Stomach smooth muscle (tissue), 2 donors: ENCODE results near the gene BACH2.

Experiments used
- H3K27ac ChIP-seq: one replicate; pipeline ENCODE4 v1.7.0; 2013; ENCODE audit warnings: mild to moderate bottlenecking, low read length, inconsistent platforms
- H3K27me3 ChIP-seq, 2 donors: one replicate each; pipeline ENCODE4 v1.7.0; 2013; ENCODE audit warnings: low read length in 2 of 2; ENCODE audit not compliant: insufficient read depth in 2 of 2, control insufficient read depth in 1 of 2
- H3K36me3 ChIP-seq, 2 donors: one replicate each; pipeline ENCODE4 v1.7.0; 2013; ENCODE audit warnings: low read length in 2 of 2; ENCODE audit not compliant: control insufficient read depth in 2 of 2, insufficient read depth in 2 of 2
- H3K4me1 ChIP-seq: one replicate; pipeline ENCODE4 v1.7.0; 2013; ENCODE audit warnings: low read length; ENCODE audit not compliant: control insufficient read depth, insufficient read depth
- H3K4me3 ChIP-seq, 2 donors: one replicate each; pipeline ENCODE4 v1.7.0; 2013; ENCODE audit warnings: low read length in 2 of 2
- H3K9ac ChIP-seq, 2 donors: one replicate each; pipeline ENCODE4 v1.7.0; 2013; ENCODE audit warnings: low read length in 2 of 2, mild to moderate bottlenecking in 1 of 2
- H3K9me3 ChIP-seq, 2 donors: one replicate each; pipeline ENCODE4 v1.7.0; 2013; ENCODE audit warnings: low read length in 2 of 2; ENCODE audit not compliant: control insufficient read depth in 2 of 2
- donor health status: healthy.
- donor health status: Pancreatic carcinoma.

Gene BACH2

DNA sequence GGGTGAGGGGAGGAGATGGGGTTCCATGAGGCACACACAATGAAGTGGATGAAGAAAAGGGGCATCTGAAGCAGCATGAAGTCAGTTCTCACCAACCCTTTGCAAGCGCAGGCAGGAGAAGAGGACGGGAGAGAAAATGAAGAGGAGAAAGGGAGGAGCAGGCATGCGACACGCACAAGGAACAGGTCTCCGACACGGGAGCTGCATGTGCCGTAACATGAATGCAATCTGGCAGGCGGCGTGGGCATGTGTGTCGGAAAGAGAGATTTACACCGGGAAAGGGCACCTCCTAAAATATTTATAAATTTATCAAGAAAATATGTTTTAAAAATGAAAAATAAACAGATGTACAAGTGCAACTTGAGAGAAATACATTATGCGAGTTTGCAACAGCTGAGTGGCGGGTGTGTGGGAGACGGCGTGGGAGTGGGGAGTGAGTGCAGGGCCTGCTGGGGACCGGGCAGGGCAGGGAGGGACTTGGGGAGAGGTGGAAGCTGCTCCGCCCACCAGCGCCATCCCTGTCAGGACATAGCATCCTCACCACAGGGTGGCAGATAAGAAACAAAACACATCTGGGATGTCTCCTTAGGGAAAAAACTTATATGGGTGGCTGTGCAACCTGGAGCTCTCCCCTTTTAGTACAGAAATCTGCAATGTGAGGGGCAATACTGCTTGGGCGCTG is 361.8 kb downstream of the BACH2 start:
- H3K4me1 ChIP-seq: no peaks in the 10 kb centered on the region
- no peak overlapping the region for H3K9ac ChIP-seq
- H3K27me3 ChIP-seq: no peaks in the 10 kb centered on the region
- H3K36me3 ChIP-seq: no peaks in the 10 kb centered on the region
- no peak overlapping the region for H3K27ac ChIP-seq
- no peak overlapping the region for H3K4me3 ChIP-seq
- H3K9me3 ChIP-seq: no peaks in the 10 kb centered on the region

DNA sequence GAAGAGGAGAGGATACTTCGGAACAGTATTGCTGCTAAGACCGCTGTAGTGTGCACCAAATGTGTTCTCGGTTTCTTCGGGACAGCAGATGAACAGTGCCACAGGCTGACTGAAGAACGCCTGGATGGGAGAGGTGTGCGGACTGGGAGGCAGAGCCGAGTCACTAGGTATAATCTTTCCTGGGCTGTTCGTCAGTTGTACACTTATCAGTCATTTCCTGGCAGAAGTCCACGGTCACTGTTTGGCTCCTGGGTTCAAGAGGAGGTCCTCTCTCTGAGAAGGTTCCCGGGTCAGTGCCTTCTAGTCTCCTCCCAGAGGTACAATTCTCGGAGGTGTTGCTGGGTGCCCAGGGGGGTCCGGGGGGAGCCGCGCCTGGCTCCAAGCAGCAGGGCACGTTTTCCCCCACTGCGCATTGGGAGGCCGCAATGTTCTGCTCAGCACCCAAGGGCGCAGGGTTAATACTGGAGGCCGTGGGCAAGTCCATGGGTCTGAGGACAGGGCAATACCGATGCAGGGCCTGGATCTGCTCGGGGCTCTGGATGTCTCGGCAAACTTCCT is 364.3 kb downstream of the BACH2 start:
- Histone ChIP-seq H3K4me3 (no peak overlapping the region), H3K9ac (no peak overlapping the region), H3K27me3 (no peaks in the 10 kb centered on the region), H3K4me1 (no peaks in the 10 kb centered on the region), H3K36me3 (no peaks in the 10 kb centered on the region), H3K9me3 (no peaks in the 10 kb centered on the region), H3K27ac (no peak overlapping the region)

DNA sequence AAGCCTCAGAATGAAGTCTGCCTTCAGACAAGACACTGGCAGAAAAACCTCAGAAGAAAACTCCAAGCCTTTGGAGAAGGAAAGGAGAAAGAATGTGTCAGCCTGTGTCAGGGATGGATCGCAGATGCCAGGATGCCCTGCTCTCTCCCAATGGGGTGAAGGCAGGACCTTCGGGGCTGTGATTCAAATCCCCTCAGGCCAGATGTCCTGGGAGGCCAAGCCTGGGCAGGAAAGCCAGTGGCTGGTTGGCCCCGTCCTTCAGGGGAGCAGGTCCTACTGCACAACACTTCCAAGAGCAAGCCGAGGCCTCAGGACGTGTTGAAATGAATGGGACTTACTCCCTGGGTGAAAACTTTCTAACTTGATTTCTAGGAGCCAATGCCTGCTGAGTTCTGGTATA is 365.9 kb downstream of the BACH2 start:
- Histone ChIP-seq H3K27me3 (no peaks in the 10 kb centered on the region), H3K27ac (no peak overlapping the region), H3K9me3 (no peaks in the 10 kb centered on the region), H3K36me3 (no peaks in the 10 kb centered on the region), H3K4me3 (no peak overlapping the region), H3K9ac (no peak overlapping the region), H3K4me1 (no peaks in the 10 kb centered on the region)

DNA sequence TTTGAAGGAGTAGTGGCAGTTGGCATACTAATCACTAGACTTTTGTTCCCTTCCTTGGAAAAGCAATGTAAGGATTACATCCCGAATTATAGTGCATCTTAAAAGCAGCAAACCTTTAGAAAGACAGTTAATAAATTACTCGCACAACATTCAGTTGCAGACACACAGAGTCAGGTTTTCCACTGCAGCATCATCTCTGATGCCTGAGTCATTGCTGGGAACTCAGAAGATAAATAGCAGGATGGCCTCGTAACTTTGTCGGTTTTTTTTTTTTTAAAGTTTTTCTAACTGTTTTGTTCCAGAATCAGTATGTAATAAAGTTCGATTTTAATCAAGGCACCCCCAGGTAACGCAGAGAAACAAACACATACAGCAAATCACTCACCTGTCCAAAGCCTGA is 368.0 kb downstream of the BACH2 start:
- Histone ChIP-seq H3K27ac (no peak overlapping the region), H3K4me1 (no peaks in the 10 kb centered on the region), H3K9ac (no peak overlapping the region), H3K9me3 (no peaks in the 10 kb centered on the region), H3K4me3 (no peak overlapping the region), H3K36me3 (no peaks in the 10 kb centered on the region), H3K27me3 (no peaks in the 10 kb centered on the region)

DNA sequence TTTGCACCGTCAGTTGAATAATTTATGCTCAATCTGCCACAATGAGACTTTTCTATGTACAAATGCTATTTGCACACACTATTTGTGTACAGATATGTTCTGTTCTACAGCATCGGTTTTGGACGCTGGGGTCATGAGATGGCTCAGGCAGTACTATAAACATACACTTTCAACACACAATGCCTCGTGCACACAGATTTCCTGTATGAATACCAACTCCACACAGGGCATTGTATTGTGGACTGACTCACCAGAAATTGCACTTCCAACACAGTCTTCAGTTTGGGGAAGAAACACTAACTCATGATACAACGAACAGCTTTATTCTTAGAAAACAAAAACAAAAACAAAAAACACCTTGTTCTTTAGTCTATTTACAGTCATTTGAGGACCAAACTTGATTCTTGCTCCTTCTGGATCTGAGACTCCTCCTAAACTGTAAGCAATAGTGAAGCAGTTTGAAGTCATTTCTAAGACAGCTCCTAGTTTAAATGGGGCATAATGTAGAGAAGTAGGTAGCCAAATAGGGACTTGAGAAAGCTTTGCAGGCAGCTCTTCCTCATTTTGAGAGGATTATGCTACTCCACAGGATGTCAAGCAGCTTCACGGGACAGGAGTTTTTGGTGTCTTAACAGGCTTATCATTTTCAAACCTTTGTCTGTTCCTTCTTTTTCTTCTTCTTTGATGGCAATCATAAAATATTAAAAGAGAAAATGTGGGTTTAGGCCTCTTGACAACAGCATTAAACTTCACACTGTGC is 368.7 kb downstream of the BACH2 start:
- Histone ChIP-seq H3K36me3 (no peaks in the 10 kb centered on the region), H3K4me3 (no peak overlapping the region), H3K27me3 (no peaks in the 10 kb centered on the region), H3K27ac (no peak overlapping the region), H3K9me3 (no peaks in the 10 kb centered on the region), H3K9ac (no peak overlapping the region), H3K4me1 (no peaks in the 10 kb centered on the region)

DNA sequence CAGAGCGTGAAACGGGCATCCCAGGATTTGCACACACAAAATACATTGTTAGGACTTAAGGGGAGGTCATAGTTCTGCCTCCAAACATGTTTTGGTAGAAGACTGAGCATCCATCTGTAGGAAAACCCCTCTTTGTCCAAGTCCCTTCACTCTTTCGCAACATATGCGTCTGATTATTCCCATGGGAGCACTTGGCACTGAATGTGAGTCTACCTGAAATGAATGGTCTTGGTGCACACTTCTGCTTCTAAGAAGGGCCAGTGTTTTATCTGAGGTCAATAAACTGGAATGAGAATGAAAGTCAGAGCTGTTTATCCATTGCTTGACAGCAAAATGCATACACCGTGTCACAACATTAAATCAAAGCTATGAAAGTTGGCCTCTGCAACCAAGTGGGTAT is 369.4 kb downstream of the BACH2 start:
- no peaks in the 10 kb centered on the region for H3K27me3 ChIP-seq
- H3K36me3 ChIP-seq: no peaks in the 10 kb centered on the region
- H3K27ac ChIP-seq: no peak overlapping the region
- no peak overlapping the region for H3K4me3 ChIP-seq
- no peaks in the 10 kb centered on the region for H3K4me1 ChIP-seq
- H3K9ac ChIP-seq: no peak overlapping the region
- no peaks in the 10 kb centered on the region for H3K9me3 ChIP-seq

DNA sequence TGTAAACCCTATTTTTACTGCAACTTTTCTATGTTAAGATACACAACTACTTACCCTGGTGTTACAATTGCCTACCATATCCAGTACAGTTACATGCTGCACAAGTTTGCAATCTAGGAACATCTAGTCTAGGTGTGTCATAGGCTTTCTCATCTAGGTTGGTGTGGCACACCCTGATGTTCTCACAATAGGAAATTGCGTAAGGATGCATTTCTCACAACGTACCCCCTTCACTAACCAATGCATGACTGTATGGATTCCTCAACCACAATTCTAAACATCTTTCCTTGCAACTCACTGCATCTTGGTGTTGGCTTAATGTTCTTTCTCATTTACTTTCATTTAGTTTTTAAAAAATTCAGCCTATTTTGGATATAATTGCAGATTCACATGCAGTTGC is 370.8 kb downstream of the BACH2 start:
- Histone ChIP-seq H3K9ac (no peak overlapping the region), H3K27me3 (peaks cover 0 to 3% of the 10 kb centered on the region in 2 donors), H3K9me3 (no peaks in the 10 kb centered on the region), H3K36me3 (no peaks in the 10 kb centered on the region), H3K27ac (no peak overlapping the region), H3K4me3 (no peak overlapping the region), H3K4me1 (no peaks in the 10 kb centered on the region)

DNA sequence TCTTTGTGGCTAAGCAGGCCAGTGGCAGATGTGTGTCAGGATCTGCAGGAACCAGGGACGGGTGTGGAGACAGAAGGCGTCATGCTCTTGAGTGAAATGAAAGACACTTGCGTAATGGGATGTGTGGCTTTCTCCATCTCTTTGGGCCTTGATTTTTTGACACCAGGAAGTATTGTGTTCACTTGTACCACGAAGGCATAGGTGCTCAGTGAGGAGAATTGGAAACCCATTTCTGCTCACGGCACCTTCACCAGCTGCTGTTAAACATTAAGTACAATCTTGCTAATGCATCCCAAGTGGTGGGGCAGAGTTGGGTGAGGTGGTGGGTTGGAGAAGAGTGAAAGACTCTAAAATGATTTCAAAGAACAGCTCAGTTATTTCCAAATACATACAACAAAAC is 372.4 kb downstream of the BACH2 start:
- no peak overlapping the region for H3K27ac ChIP-seq
- H3K9ac ChIP-seq: no peak overlapping the region
- H3K9me3 ChIP-seq: no peaks in the 10 kb centered on the region
- no peaks in the 10 kb centered on the region for H3K36me3 ChIP-seq
- no peak overlapping the region for H3K4me3 ChIP-seq
- peaks cover 0 to 3% of the 10 kb centered on the region in 2 donors for H3K27me3 ChIP-seq
- no peaks in the 10 kb centered on the region for H3K4me1 ChIP-seq

DNA sequence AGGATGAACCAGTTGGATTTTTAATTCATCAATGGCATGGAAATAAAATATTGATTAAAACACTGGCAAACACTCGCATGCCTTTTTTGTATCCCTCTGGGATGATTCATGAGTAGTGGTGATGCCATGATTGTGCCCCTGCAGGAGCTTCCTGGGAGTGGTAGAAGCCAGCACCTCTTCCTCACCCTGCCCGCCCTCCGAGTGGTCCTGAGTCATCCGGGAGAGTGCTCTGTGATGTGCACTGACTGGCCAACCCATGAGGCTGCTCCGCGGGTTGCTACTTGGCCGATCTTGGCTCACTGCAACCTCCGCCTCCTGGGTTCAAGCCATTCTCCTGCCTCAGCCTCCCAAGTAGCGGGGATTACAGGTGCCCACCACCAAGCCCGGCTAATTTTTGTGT is 375.0 kb downstream of the BACH2 start:
- Histone ChIP-seq H3K36me3 (no peaks in the 10 kb centered on the region), H3K27me3 (peaks cover 0 to 3% of the 10 kb centered on the region in 2 donors), H3K9ac (no peak overlapping the region), H3K27ac (no peak overlapping the region), H3K9me3 (peaks cover 0 to 9% of the 10 kb centered on the region in 2 donors), H3K4me1 (no peaks in the 10 kb centered on the region), H3K4me3 (no peak overlapping the region)

DNA sequence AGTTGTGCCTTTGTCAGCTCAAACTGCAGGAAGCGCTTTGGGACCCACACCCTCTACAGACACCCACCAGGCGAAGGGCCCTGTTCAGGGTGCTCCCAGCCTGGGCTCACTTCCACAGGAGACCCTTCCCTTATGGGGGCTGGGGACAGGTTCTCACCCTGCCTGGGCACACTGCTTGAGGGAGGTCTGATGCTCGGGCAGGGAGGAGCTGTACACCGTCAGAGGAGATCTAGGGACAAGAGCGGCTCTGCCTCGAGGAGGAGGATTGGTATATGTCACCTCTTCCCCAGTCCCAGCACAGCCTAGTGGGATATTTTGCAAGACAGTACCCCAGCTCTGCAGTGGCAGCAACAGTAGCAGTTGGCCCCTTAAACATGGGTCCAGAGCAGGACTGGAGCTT is 375.4 kb downstream of the BACH2 start:
- Histone ChIP-seq H3K27ac (no peak overlapping the region), H3K4me3 (no peak overlapping the region), H3K4me1 (no peaks in the 10 kb centered on the region), H3K36me3 (no peaks in the 10 kb centered on the region), H3K9me3 (peaks cover 0 to 10% of the 10 kb centered on the region in 2 donors), H3K27me3 (peaks cover 0 to 3% of the 10 kb centered on the region in 2 donors), H3K9ac (no peak overlapping the region)
